Measurements from ENCODE around the gene WDR31.

- TF ChIP-seq POLR2A (IDR thresholded peaks at IDR 0.05) = no peak
- TF ChIP-seq CTCF (IDR thresholded peaks at IDR 0.05) = no peak
- no peak for TF ChIP-seq EP300 (IDR thresholded peaks at IDR 0.05)
- no peak for TF ChIP-seq POLR2AphosphoS5 (IDR thresholded peaks at IDR 0.05)
Measured at GRCh38 chr9:113337714-113338113, 2.4 kb downstream of the WDR31 start.

Measured in stomach (tissue), 4 donors.